Neural progenitor cell (in vitro differentiated cells): ENCODE results near the gene TGM2. TPM values are rescaled to one million over a fixed set of nuclear protein-coding genes. Genes with fewer than 3 reads are reported as not detected.

Experiments used
- DNase-seq: peaks from one replicate; pipeline ENCODE4 v3.0.0-alpha.2; 2016; ENCODE audit warnings: low spot score
- H2AFZ ChIP-seq: fragments of 200-600 bp; sonication (generic); replicated peaks from 2 replicates; pipeline ENCODE4 v1.6.1; 2016; ENCODE audit warnings: antibody characterized with exemption
- H3F3A ChIP-seq: fragments of 200-600 bp; sonication (generic); 2 replicates; pipeline ENCODE4 v1.6.1; 2016; ENCODE audit warnings: antibody characterized with exemption, low read depth
- H3K27ac ChIP-seq: fragments of 200-600 bp; sonication (generic); 2 replicates; pipeline ENCODE4 v1.5.1; 2016; ENCODE audit warnings: mild to moderate bottlenecking
- H3K27me3 ChIP-seq: fragments of 200-600 bp; sonication (generic); 2 replicates; pipeline ENCODE4 v1.6.1; 2016; ENCODE audit warnings: mild to moderate bottlenecking, moderate library complexity
- H3K36me3 ChIP-seq: fragments of 200-600 bp; sonication (generic); 2 replicates; pipeline ENCODE4 v1.5.1; 2016
- H3K4me1 ChIP-seq: fragments of 200-600 bp; sonication (generic); 2 replicates; pipeline ENCODE4 v1.6.1; 2016; ENCODE audit warnings: mixed run types
- H3K4me2 ChIP-seq: fragments of 200-600 bp; sonication (generic); 2 replicates; pipeline ENCODE4 v1.6.1; 2016
- H3K4me3 ChIP-seq: fragments of 200-600 bp; sonication (generic); 2 replicates; pipeline ENCODE4 v1.5.1; 2016
- H3K79me2 ChIP-seq: fragments of 200-600 bp; sonication (generic); 2 replicates; pipeline ENCODE4 v1.6.1; 2016; ENCODE audit warnings: low read depth
- H3K9ac ChIP-seq: fragments of 200-600 bp; sonication (generic); 2 replicates; pipeline ENCODE4 v1.6.1; 2016
- H3K9me3 ChIP-seq: fragments of 200-600 bp; sonication (generic); 2 replicates; pipeline ENCODE4 v1.5.1; 2016; ENCODE audit warnings: low read depth
- H4K20me1 ChIP-seq: fragments of 200-600 bp; sonication (generic); 2 replicates; pipeline ENCODE4 v1.6.1; 2016; ENCODE audit warnings: low read depth
- H3K27ac Mint-ChIP-seq: 3 replicates; pipeline ENCODE4 v1.8.0; 2021; ENCODE audit warnings: mixed read lengths
- H3K27me3 Mint-ChIP-seq: 2 replicates; pipeline ENCODE4 v1.8.0; 2022; ENCODE audit warnings: low read depth, mild to moderate bottlenecking, inconsistent platforms, moderate library complexity, mixed read lengths; ENCODE audit not compliant: insufficient read depth
- H3K36me3 Mint-ChIP-seq: 3 replicates; pipeline ENCODE4 v1.8.0; 2021; ENCODE audit warnings: mixed read lengths
- H3K4me1 Mint-ChIP-seq: 3 replicates; pipeline ENCODE4 v1.8.0; 2021; ENCODE audit warnings: mixed read lengths
- H3K4me3 Mint-ChIP-seq: 3 replicates; pipeline ENCODE4 v1.8.0; 2021; ENCODE audit warnings: mild to moderate bottlenecking, moderate library complexity, mixed read lengths
- H3K9me3 Mint-ChIP-seq: 3 replicates; pipeline ENCODE4 v1.8.0; 2020; ENCODE audit warnings: mixed read lengths
- CTCF ChIP-seq: fragments of 200-600 bp; sonication (generic); IDR thresholded peaks from 2 replicates; pipeline ENCODE4 v1.5.1; 2017; ENCODE audit warnings: antibody characterized with exemption, mild to moderate bottlenecking
- EZH2 ChIP-seq: fragments of 200-600 bp; sonication (generic); IDR thresholded peaks from 2 replicates; pipeline ENCODE4 v1.6.1; 2017; ENCODE audit warnings: antibody characterized with exemption, mild to moderate bottlenecking, moderate library complexity
- EZH2phosphoT487 ChIP-seq: fragments of 200-600 bp; sonication (generic); IDR thresholded peaks from 2 replicates; pipeline ENCODE4 v1.6.1; 2017; ENCODE audit warnings: antibody characterized with exemption
- total RNA-seq: library from RNA; depleted of rRNA; stranded (reverse); fragments of >200 nt; gene quantifications from 2 replicates; pipeline ENCODE4 v1.2.3, GENCODE V29; 2015; ENCODE audit warnings: low replicate concordance

The TGM2 gene
- total RNA-seq, 1 donor from 2014 or later = 0.22 TPM

GRCh38 chr20:38159957-38160756, 4.9 kb downstream of the TGM2 start:
- Histone ChIP-seq H3K4me2 (no peak overlapping the region), H3K9me3 (no peaks in the 10 kb centered on the region), H3K4me1 (peaks cover 8% of the 10 kb centered on the region), H4K20me1 (no peaks in the 10 kb centered on the region), H3K27me3 (peaks cover 17% of the 10 kb centered on the region), H3K79me2 (no peaks in the 10 kb centered on the region), H3K9ac (no peak overlapping the region), H3K4me3 (no peak overlapping the region), H3K27ac (no peak overlapping the region), H3F3A (no peaks in the 10 kb centered on the region), H3K36me3 (no peaks in the 10 kb centered on the region), H2AFZ (no peak overlapping the region)
- DNase-seq = no peak
- TF ChIP-seq EZH2 = no peak
- TF ChIP-seq CTCF = no peak
- no peak for TF ChIP-seq EZH2phosphoT487
- Mint-ChIP-seq H3K4me1 (peaks cover 10% of the 10 kb centered on the region), H3K27ac (no peak overlapping the region), H3K27me3 (peaks cover 7% of the 10 kb centered on the region), H3K9me3 (no peaks in the 10 kb centered on the region), H3K4me3 (no peak overlapping the region), H3K36me3 (no peaks in the 10 kb centered on the region)

- H3K79me2 ChIP-seq = no peaks in the 10 kb centered on the region
- H3K27ac ChIP-seq = no peak overlapping the region
- Mint-ChIP-seq H3K9me3 (no peaks in the 10 kb centered on the region), H3K27ac (no peak overlapping the region), H3K27me3 (peaks cover 7% of the 10 kb centered on the region), H3K4me1 (peaks cover 10% of the 10 kb centered on the region), H3K4me3 (no peak overlapping the region), H3K36me3 (no peaks in the 10 kb centered on the region)
- H3K4me2 ChIP-seq = no peak overlapping the region
- no peak overlapping the region for H2AFZ ChIP-seq
- no peak for DNase-seq
- H3K27me3 ChIP-seq = peaks cover 11% of the 10 kb centered on the region
- H3K36me3 ChIP-seq = no peaks in the 10 kb centered on the region
- H3K4me3 ChIP-seq = no peak overlapping the region
- no peak for TF ChIP-seq EZH2phosphoT487
- TF ChIP-seq CTCF = no peak
- no peak for TF ChIP-seq EZH2
- no peaks in the 10 kb centered on the region for H3F3A ChIP-seq
- peaks cover 8% of the 10 kb centered on the region for H3K4me1 ChIP-seq
- H4K20me1 ChIP-seq = no peaks in the 10 kb centered on the region
- H3K9me3 ChIP-seq = no peaks in the 10 kb centered on the region
- no peak overlapping the region for H3K9ac ChIP-seq
These were observed 5.5 kb downstream of the TGM2 start for GRCh38 chr20:38159566-38159956.

GRCh38 chr20:38158701-38159351, 6.2 kb downstream of the TGM2 start:
- H2AFZ ChIP-seq = peak overlapping the region; percentile 22
- H3K4me1 ChIP-seq = peaks cover 15% of the 10 kb centered on the region
- no peak overlapping the region for H3K9ac ChIP-seq
- peaks cover 3% of the 10 kb centered on the region for H3K27me3 ChIP-seq
- no peak for DNase-seq
- Mint-ChIP-seq H3K9me3 (no peaks in the 10 kb centered on the region), H3K4me1 (peaks cover 17% of the 10 kb centered on the region), H3K27me3 (peaks cover 7% of the 10 kb centered on the region), H3K27ac (peak overlapping the region; percentile 88), H3K4me3 (no peak overlapping the region), H3K36me3 (no peaks in the 10 kb centered on the region)
- H3K9me3 ChIP-seq = no peaks in the 10 kb centered on the region
- no peaks in the 10 kb centered on the region for H4K20me1 ChIP-seq
- no peaks in the 10 kb centered on the region for H3K79me2 ChIP-seq
- no peaks in the 10 kb centered on the region for H3K36me3 ChIP-seq
- H3K4me2 ChIP-seq = peak overlapping the region; percentile 35
- peak overlapping the region; percentile 1 for H3K27ac ChIP-seq
- H3F3A ChIP-seq = no peaks in the 10 kb centered on the region
- TF ChIP-seq EZH2phosphoT487 (no peak), CTCF (no peak), EZH2 (no peak)
- no peak overlapping the region for H3K4me3 ChIP-seq
